ENCODE measurements around the gene MED1.

DNA sequence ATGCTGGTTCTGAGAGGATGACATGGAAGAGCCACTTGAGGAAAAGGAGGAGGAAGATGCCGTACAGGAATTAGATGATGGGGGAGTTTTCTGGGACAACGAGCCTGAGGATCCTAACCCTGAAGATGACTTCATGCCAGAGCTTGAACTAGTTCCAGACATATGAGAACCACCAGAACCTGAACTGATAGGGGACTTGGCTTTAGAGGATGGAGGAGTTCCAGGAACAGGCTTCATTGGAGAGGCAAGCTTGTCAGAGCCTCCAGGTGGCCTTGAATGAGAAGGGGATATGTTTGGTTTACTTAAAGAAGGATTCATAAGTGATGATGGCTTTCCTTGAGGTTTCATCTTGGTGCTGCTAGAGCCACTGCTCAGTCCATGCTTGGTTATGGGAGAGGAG, 42.7 kb downstream of the MED1 start:
- TF ChIP-seq EP300 (IDR thresholded peaks at IDR 0.05; ENCODE audit: borderline replicate concordance), result no peak
- TF ChIP-seq TAF1 (IDR thresholded peaks at IDR 0.05; ENCODE audit: low read depth), result no peak
- TF ChIP-seq, protein P1, sequence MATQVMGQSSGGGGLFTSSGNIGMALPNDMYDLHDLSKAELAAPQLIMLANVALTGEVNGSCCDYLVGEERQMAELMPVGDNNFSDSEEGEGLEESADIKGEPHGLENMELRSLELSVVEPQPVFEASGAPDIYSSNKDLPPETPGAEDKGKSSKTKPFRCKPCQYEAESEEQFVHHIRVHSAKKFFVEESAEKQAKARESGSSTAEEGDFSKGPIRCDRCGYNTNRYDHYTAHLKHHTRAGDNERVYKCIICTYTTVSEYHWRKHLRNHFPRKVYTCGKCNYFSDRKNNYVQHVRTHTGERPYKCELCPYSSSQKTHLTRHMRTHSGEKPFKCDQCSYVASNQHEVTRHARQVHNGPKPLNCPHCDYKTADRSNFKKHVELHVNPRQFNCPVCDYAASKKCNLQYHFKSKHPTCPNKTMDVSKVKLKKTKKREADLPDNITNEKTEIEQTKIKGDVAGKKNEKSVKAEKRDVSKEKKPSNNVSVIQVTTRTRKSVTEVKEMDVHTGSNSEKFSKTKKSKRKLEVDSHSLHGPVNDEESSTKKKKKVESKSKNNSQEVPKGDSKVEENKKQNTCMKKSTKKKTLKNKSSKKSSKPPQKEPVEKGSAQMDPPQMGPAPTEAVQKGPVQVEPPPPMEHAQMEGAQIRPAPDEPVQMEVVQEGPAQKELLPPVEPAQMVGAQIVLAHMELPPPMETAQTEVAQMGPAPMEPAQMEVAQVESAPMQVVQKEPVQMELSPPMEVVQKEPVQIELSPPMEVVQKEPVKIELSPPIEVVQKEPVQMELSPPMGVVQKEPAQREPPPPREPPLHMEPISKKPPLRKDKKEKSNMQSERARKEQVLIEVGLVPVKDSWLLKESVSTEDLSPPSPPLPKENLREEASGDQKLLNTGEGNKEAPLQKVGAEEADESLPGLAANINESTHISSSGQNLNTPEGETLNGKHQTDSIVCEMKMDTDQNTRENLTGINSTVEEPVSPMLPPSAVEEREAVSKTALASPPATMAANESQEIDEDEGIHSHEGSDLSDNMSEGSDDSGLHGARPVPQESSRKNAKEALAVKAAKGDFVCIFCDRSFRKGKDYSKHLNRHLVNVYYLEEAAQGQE (IDR thresholded peaks at IDR 0.05; ENCODE audit: low read depth), result no peak
- TF ChIP-seq NFIC (IDR thresholded peaks at IDR 0.05), result no peak

Measured in Ishikawa (cell line).